Ascending aorta (tissue), 2 donors: ENCODE data around the gene PTPRE. TPM values are rescaled to one million over a fixed set of nuclear protein-coding genes. Genes with fewer than 3 reads are reported as not detected.

Source experiments
- DNase-seq, 2 donors: peaks; one replicate each; pipeline ENCODE4 v3.0.0-alpha.2; 2019; ENCODE audit warnings: low spot score in 2 of 2
- H3K27ac ChIP-seq, 2 donors: fragments of 200-600 bp; sonication (generic); one replicate each; pipeline ENCODE4 v1.5.1; 2016 to 2017; ENCODE audit warnings: mild to moderate bottlenecking in 1 of 2
- H3K27me3 ChIP-seq: fragments of 200-600 bp; sonication (generic); one replicate; pipeline ENCODE4 v1.5.1; 2017
- H3K36me3 ChIP-seq, 2 donors: fragments of 200-600 bp; sonication (generic); one replicate each; pipeline ENCODE4 v1.5.1; 2016
- H3K4me1 ChIP-seq, 2 donors: fragments of 200-600 bp; sonication (generic); one replicate each; pipeline ENCODE4 v1.5.1; 2016 to 2017; ENCODE audit warnings: mild to moderate bottlenecking in 1 of 2
- H3K4me3 ChIP-seq, 2 donors: fragments of 200-600 bp; sonication (generic); one replicate each; pipeline ENCODE4 v1.5.1; 2016 to 2017; ENCODE audit warnings: mild to moderate bottlenecking in 1 of 2
- H3K9me3 ChIP-seq, 2 donors: fragments of 200-600 bp; sonication (generic); one replicate each; pipeline ENCODE4 v1.5.1; 2016
- intact Hi-C: fragments of 100-400 bp; cut with DNase I; formaldehyde crosslinking; loops from one replicate; pipeline ENCODE4 v1.15.1; 2023
- total RNA-seq: library from RNA; depleted of rRNA; stranded (reverse); fragments of >200 nt; gene quantifications from one replicate; pipeline ENCODE4 v1.1.0, GENCODE V29; 2016
- TF ChIP-seq, protein P1 (sequence below), 3 experiments: fragments of 200-600 bp in 2 of 3; fragments of 450-650 bp in 1 of 3; sonication (generic) in 2 of 3; IDR thresholded peaks; one replicate each; pipeline ENCODE4 v1.5.1; 2016 to 2019; ENCODE audit warnings: antibody characterized with exemption in 3 of 3, mild to moderate bottlenecking in 1 of 3, moderate library complexity in 1 of 3

The PTPRE gene
- total RNA-seq, 1 donor from 2014 or later, result 14.5 TPM

DNA sequence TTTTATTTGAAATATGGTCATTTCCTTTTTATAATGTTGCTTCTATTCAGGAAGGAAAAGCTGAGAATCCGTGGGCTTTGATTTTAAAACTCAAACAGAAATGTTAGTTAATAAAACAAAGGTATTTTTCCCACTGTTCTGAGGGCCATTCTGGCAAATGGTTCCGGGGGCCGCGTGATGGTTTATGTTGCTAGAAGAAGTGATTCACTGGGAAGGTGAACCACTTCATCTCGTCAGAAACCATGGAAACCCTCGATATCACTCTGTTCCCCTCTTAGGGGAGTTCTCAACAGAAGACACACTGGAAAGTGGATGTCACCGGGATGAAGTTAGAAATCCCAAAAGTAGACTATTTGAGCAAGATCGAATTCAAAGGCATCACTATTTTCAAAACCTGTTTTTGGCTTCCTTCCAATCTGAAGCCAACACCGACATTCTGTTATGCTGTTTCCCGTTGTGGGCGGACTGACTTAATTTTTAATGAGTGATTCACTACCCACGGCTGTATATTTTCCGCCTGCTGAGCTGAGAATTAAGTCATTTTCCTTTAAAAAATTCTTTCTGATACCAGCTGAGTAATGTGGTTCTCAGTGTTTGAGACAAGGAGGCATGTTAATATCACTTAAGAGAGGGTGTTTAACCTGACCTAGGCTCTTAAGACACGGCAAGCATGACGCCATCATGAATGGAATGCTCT is 84.1 kb downstream of the PTPRE start:
- peak in 1 of 2 donors; percentile 65 for DNase-seq
- Histone ChIP-seq H3K27ac (peak overlapping the region; percentile 67 to 71), H3K9me3 (no peaks in the 10 kb centered on the region), H3K4me1 (peaks cover 8 to 21% of the 10 kb centered on the region in 2 donors), H3K36me3 (no peaks in the 10 kb centered on the region), H3K27me3 (no peaks in the 10 kb centered on the region), H3K4me3 (no peak overlapping the region)
- intact Hi-C loops, result loop anchor here (2.0 to 5.0 kb wide), 3 partner anchors 20 to 84 kb away; partner anchors contain the start of gene PTPRE
- TF ChIP-seq, protein P1, sequence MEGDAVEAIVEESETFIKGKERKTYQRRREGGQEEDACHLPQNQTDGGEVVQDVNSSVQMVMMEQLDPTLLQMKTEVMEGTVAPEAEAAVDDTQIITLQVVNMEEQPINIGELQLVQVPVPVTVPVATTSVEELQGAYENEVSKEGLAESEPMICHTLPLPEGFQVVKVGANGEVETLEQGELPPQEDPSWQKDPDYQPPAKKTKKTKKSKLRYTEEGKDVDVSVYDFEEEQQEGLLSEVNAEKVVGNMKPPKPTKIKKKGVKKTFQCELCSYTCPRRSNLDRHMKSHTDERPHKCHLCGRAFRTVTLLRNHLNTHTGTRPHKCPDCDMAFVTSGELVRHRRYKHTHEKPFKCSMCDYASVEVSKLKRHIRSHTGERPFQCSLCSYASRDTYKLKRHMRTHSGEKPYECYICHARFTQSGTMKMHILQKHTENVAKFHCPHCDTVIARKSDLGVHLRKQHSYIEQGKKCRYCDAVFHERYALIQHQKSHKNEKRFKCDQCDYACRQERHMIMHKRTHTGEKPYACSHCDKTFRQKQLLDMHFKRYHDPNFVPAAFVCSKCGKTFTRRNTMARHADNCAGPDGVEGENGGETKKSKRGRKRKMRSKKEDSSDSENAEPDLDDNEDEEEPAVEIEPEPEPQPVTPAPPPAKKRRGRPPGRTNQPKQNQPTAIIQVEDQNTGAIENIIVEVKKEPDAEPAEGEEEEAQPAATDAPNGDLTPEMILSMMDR (IDR thresholded peaks at IDR 0.05), result no peak

DNA sequence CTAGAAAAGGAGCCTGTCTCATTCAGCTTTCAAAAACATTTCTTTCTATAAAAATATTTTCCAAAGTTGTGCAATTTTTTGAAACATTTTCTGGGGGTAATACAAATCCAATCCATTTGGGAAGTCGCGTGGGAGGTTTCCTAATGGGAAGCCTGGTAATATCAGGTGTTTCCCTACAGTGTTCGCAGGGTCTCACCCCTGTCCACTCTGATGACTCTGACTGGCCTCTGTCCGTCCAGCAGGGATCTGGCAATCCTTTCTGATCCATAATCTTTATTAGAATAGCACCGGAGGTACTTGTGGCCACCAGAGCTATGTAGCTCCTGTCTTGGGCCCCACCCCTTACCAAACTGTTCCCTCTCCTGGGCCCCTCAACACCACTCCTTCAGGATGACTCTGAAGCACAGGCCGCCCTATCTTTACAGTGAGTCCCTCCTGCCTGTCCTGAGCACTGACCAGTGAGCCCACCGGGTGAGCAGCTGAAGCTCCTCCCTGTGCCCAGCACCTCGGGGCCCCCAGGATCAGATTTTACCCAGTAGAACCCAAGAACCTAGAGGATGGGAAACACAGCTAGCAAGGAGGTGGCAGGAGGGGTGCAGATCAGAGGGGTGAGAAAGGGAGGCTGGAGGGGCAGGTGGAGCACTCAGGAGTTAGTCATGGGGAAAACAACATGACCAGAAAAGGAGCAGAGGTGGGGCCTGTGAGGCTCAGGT is 84.8 kb downstream of the PTPRE start:
- no peaks in the 10 kb centered on the region for H3K9me3 ChIP-seq
- no peaks in the 10 kb centered on the region for H3K27me3 ChIP-seq
- peaks cover 8 to 21% of the 10 kb centered on the region in 2 donors for H3K4me1 ChIP-seq
- H3K27ac ChIP-seq, result peak overlapping the region; percentile 67 to 71
- H3K36me3 ChIP-seq, result no peaks in the 10 kb centered on the region
- peak in 1 of 2 donors; percentile 61 for DNase-seq
- H3K4me3 ChIP-seq, result peak overlapping the region in 1 of 2 donors; percentile 17
- TF ChIP-seq, protein P1 (IDR thresholded peaks at IDR 0.05), result no peak
- intact Hi-C loops, result loop anchor here (2.0 to 5.0 kb wide), 4 partner anchors 15 to 84 kb away; partner anchors contain the start of gene PTPRE

DNA sequence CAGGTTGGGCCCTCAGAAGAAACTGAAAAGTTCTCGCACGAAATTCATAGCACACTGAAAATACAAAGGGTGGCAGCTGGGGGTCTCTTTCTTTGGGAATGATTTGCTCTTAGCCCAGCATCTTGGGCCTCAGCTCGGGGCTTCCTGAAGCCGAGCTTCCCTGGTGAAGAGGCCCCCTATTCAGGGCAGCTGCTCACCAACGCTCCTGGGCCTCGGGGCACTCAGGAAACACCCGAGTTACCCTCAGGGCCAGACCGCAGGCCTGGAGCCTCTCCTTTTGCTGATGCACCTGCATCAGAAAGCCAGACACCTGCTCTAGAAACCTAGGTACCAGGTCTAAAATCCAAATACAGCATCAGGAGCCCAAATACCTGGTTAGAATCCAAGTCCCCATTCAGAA is 85.5 kb downstream of the PTPRE start:
- Histone ChIP-seq H3K36me3 (no peaks in the 10 kb centered on the region), H3K9me3 (no peaks in the 10 kb centered on the region), H3K27me3 (no peaks in the 10 kb centered on the region), H3K4me3 (no peak overlapping the region), H3K27ac (peak overlapping the region; percentile 67 to 71), H3K4me1 (peaks cover 8 to 21% of the 10 kb centered on the region in 2 donors)
- DNase-seq, result peak in 1 of 2 donors; percentile 30
- TF ChIP-seq, protein P1 (IDR thresholded peaks at IDR 0.05), result no peak
- intact Hi-C loops, result loop anchor here (2.0 to 5.0 kb wide), 3 partner anchors 16 to 85 kb away; partner anchors contain the start of gene PTPRE

DNA sequence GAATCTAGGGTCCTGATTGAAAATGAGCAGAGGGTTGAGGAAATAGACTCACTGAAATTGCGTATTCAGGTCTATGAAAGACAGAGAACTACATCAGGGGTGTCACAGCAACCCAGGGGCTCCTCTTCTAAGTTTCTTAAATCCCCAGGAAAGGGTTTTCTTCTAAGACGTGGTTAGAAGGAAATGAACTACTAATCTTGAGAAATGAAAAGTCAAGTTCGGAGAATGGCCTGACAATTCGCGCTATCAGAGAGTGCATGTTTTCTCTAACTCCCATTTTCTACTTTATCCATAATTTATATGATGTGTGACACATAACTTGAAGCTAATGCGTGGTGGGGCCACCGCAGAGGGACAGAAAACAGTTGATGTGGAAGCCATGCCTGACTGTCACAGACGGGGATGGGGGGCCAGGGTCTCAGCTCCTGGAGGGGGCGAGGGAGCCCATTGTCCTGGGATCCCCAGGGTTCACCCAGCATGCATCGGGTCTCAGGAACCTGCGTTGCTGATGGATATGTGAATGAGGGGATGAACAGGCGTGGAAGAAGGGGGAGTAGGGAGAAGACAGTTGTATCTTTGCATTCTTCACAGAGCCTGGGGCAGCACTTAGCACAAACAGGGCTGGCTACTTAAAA is 86.3 kb downstream of the PTPRE start:
- intact Hi-C loops, result loop anchor here (2.0 to 5.0 kb wide), 3 partner anchors 16 to 86 kb away; partner anchors contain the start of gene PTPRE

DNA sequence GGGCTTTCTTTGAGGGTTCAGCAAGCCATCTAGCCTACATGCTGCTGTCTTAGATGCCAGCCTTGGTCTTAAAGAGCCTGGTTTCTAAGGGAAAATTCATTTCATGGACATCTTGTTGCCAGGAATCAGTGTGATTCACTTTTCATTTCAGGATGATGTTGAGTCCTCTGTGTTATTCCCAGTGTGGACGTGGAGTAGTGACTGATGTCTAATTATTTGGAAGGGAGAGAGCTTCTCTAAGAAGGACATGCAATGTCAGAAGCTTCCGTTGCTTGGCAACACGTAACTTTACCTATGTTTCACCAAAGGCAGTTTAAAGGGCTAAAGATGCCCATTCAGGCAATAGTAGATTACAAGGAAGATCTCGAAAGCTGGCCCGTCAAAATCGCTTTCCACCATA is 89.0 kb downstream of the PTPRE start:
- no peaks in the 10 kb centered on the region for H3K9me3 ChIP-seq
- H3K27me3 ChIP-seq, result no peaks in the 10 kb centered on the region
- TF ChIP-seq, protein P1 (IDR thresholded peaks at IDR 0.05), result no peak
- H3K27ac ChIP-seq, result no peak overlapping the region
- peak in 1 of 2 donors; percentile 24 for DNase-seq
- intact Hi-C loops, result no loop called here
- peaks cover 0 to 9% of the 10 kb centered on the region in 2 donors for H3K4me1 ChIP-seq
- no peaks in the 10 kb centered on the region for H3K36me3 ChIP-seq
- no peak overlapping the region for H3K4me3 ChIP-seq

More for the DNA sequence above, 86.3 kb downstream of the PTPRE start:
- Histone ChIP-seq H3K36me3 (no peaks in the 10 kb centered on the region), H3K9me3 (no peaks in the 10 kb centered on the region), H3K27me3 (no peaks in the 10 kb centered on the region), H3K4me1 (peaks cover 8 to 21% of the 10 kb centered on the region in 2 donors), H3K27ac (no peak overlapping the region), H3K4me3 (no peak overlapping the region)
- peak in 1 of 2 donors; percentile 60 for DNase-seq
- TF ChIP-seq, protein P1 (IDR thresholded peaks at IDR 0.05), result no peak
